Body of pancreas (tissue), 4 donors: ENCODE data around the gene STAT5A. TPM values are rescaled to one million over a fixed set of nuclear protein-coding genes. Genes with fewer than 3 reads are reported as not detected.
"Not testable (repeated sequence)": the region's sequence is repeated elsewhere in the genome, so short reads cannot be mapped to it uniquely, and the experiment has no call there.

ENCODE experiments used
- ATAC-seq: fragments of 150-250 bp; one replicate; pipeline ENCODE4 v1.9.1; 2016
- DNase-seq, 4 donors: peaks; one replicate each; pipeline ENCODE4 v3.0.0-alpha.2; 2019
- H3K27ac ChIP-seq, 4 donors: fragments of 200-600 bp; sonication (generic); 1 replicate in 3 of 4; 2 replicates in 1 of 4; pipeline versions ENCODE4 v1.5.1 to v1.6.1; 2016 to 2019; ENCODE audit warnings: mild to moderate bottlenecking in 1 of 4, mixed read lengths in 1 of 4, moderate library complexity in 1 of 4
- H3K27me3 ChIP-seq, 2 donors: fragments of 200-600 bp; sonication (generic); one replicate each; pipeline ENCODE4 v1.6.0; 2016; ENCODE audit warnings: mild to moderate bottlenecking in 1 of 2
- H3K36me3 ChIP-seq, 2 donors: fragments of 200-600 bp; sonication (generic); replicated peaks in 1 of 2; 2 replicates each; pipeline ENCODE4 v1.5.1; 2016; ENCODE audit warnings: low read depth in 2 of 2; ENCODE audit not compliant: insufficient read depth in 1 of 2
- H3K4me1 ChIP-seq: fragments of 200-600 bp; sonication (generic); one replicate; pipeline ENCODE4 v1.6.0; 2016
- H3K4me3 ChIP-seq, 2 donors: fragments of 200-600 bp; sonication (generic); 1 replicate in 1 of 2; 2 replicates in 1 of 2; pipeline ENCODE4 v1.5.1; 2016 to 2019
- H3K9me3 ChIP-seq, 3 donors: fragments of 200-600 bp; sonication (generic); 1 replicate in 2 of 3; 2 replicates in 1 of 3; pipeline ENCODE4 v1.5.1; 2016
- CTCF ChIP-seq, 7 experiments: fragments of 450-650 bp in 4 of 7; fragments of 200-600 bp in 3 of 7; sonication (generic) in 3 of 7; IDR thresholded peaks; one replicate each; pipeline ENCODE4 v1.5.1; 2016 to 2019; ENCODE audit warnings: antibody characterized with exemption in 7 of 7
- POLR2A ChIP-seq, 3 donors: fragments of 450-650 bp; IDR thresholded peaks; one replicate each; pipeline ENCODE4 v1.6.1; 2016; ENCODE audit warnings: antibody characterized with exemption in 3 of 3, mild to moderate bottlenecking in 2 of 3
- WGBS, 2 donors: methylation state at CpG; one replicate each; pipeline ENCODE4 v1.1.5; 2017; 5-methylcytosine and 5-hydroxymethylcytosine counted together
- intact Hi-C: fragments of 100-400 bp; cut with DNase I; formaldehyde crosslinking; loops from one replicate; pipeline ENCODE4 v1.15.1; 2023
- total RNA-seq, 2 donors: library from RNA; depleted of rRNA; stranded (reverse); fragments of >200 nt; gene quantifications; one replicate each; pipeline ENCODE4 v1.1.0, GENCODE V29; 2016

Gene STAT5A
- total RNA-seq, 2 donors from 2014 or later: 25.2 to 52.1 TPM

- no peak overlapping the region for H3K27ac ChIP-seq
- H3K36me3 ChIP-seq: no peaks in the 10 kb centered on the region
- intact Hi-C loops: no loop called here
- 97 to 99% methylated on average over 5 of the region's 5 CpGs for WGBS, 2 donors
- ATAC-seq (no peak), DNase-seq (no peak)
- peaks cover 22% of the 10 kb centered on the region for H3K4me1 ChIP-seq
- TF ChIP-seq POLR2A (IDR thresholded peaks at IDR 0.05): no peak
- no peak for TF ChIP-seq CTCF (IDR thresholded peaks at IDR 0.05)
- no peaks in the 10 kb centered on the region for H3K27me3 ChIP-seq
- H3K9me3 ChIP-seq: no peaks in the 10 kb centered on the region
- no peak overlapping the region for H3K4me3 ChIP-seq
Observed at GRCh38 chr17:42253578-42253977, 34.7 kb upstream of the STAT5A start.

GRCh38 chr17:42255445-42255844 is 32.9 kb upstream of the STAT5A start:
- WGBS, 2 donors: 88 to 93% methylated on average over 8 of the region's 8 CpGs
- no peak overlapping the region for H3K4me3 ChIP-seq
- intact Hi-C loops: no loop called here
- H3K9me3 ChIP-seq: no peaks in the 10 kb centered on the region
- H3K36me3 ChIP-seq: no peaks in the 10 kb centered on the region
- peaks cover 12% of the 10 kb centered on the region for H3K4me1 ChIP-seq
- H3K27ac ChIP-seq: no peak overlapping the region
- no peaks in the 10 kb centered on the region for H3K27me3 ChIP-seq
- TF ChIP-seq CTCF (IDR thresholded peaks at IDR 0.05) (no peak), POLR2A (IDR thresholded peaks at IDR 0.05) (no peak)
- DNase-seq (no peak), ATAC-seq (no peak)

- intact Hi-C loops: no loop called here
- Histone ChIP-seq H3K36me3 (no peaks in the 10 kb centered on the region), H3K27ac (no peak overlapping the region), H3K4me3 (no peak overlapping the region), H3K9me3 (no peaks in the 10 kb centered on the region), H3K4me1 (peaks cover 2% of the 10 kb centered on the region), H3K27me3 (no peaks in the 10 kb centered on the region)
- TF ChIP-seq CTCF (IDR thresholded peaks at IDR 0.05) (no peak), POLR2A (IDR thresholded peaks at IDR 0.05) (no peak)
- ATAC-seq (no peak), DNase-seq (no peak)
- WGBS, 2 donors: 88 to 89% methylated on average over 6 of the region's 6 CpGs
Observed at GRCh38 chr17:42260318-42260717, 28.0 kb upstream of the STAT5A start.

GRCh38 chr17:42264366-42264765 is 23.9 kb upstream of the STAT5A start:
- intact Hi-C loops, H3K27ac ChIP-seq: not testable (repeated sequence)
- 80 to 100% methylated on average over 1 of the region's 4 CpGs for WGBS, 2 donors

GRCh38 chr17:42266462-42266861 is 21.8 kb upstream of the STAT5A start:
- Histone ChIP-seq H3K36me3 (no peaks in the 10 kb centered on the region), H3K27ac (no peak overlapping the region), H3K27me3 (no peaks in the 10 kb centered on the region), H3K4me1 (peaks cover 5% of the 10 kb centered on the region), H3K4me3 (no peak overlapping the region), H3K9me3 (no peaks in the 10 kb centered on the region)
- DNase-seq (no peak), ATAC-seq (no peak)
- TF ChIP-seq CTCF (IDR thresholded peaks at IDR 0.05): no peak
- TF ChIP-seq POLR2A (IDR thresholded peaks at IDR 0.05): no peak
- WGBS, 2 donors: 85 to 95% methylated on average over 2 of the region's 2 CpGs
- intact Hi-C loops: no loop called here

More at GRCh38 chr17:42264366-42264765, 23.9 kb upstream of the STAT5A start:
- not testable (repeated sequence) for H3K4me3 ChIP-seq, ATAC-seq, H3K9me3 ChIP-seq, H3K36me3 ChIP-seq, DNase-seq, H3K4me1 ChIP-seq, H3K27me3 ChIP-seq
